ENCODE data around the gene ZBTB11. TPM values are rescaled to one million over a fixed set of nuclear protein-coding genes. Genes with fewer than 3 reads are reported as not detected.
"Not testable (repeated sequence)": the region's sequence is repeated elsewhere in the genome, so short reads cannot be mapped to it uniquely, and the experiment has no call there.

Gene ZBTB11
- total and polyA plus RNA-seq, 2 experiments from 2014 or later: 8.7 to 21.4 TPM

DNA sequence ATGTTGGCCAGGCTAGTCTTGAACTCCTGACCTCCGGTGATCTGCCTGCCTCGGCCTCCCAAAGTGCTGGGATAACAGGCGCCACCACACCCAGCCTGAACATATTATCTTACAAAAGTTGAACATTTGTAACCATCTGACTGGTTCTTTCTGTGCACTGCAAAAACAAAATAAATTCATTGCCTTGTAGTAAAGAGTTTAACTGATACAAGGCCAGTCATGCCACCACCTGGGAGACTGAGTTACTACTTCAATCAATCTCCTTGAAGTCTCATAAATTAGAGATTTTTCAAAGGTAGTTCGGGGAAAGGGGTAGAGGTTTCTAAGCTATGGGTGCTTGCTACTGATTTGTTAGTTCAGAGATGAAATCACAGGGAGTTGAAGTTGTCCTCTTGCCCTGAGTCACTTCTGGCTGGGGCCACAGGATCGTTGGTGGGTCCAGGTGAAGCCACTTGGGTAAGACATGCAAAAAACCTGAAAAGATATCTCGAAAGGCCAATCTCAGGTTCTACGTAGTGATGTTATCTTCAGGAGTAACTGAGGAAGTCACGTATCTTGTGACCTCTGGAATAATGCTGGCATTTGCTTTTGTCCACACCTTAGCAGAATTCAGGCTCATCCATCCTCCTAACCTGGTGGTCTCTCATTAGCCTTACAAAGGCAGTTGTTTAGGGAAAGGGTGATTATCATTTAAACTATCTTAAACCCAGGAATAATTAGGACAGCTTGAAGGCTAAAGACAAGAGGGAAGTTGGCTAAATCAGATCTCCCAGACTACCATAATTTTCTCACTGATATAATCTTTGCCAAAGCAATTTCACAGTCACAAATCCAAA is 33.7 kb downstream of the ZBTB11 start:
- Histone ChIP-seq H3K36me3 (ENCODE audit: low read depth) (no peaks in the 10 kb centered on the region), H3K4me3 (no peak overlapping the region), H3K27ac (no peak overlapping the region), H3K79me2 (ENCODE audit: insufficient read depth) (no peaks in the 10 kb centered on the region), H3F3A (ENCODE audit: insufficient read depth) (peaks cover 22% of the 10 kb centered on the region; the same call in 1 of the 2 replicates), H4K20me1 (ENCODE audit: insufficient read depth) (no peaks in the 10 kb centered on the region), H3K27me3 (replicated peaks; ENCODE audit: insufficient read depth) (no peaks in the 10 kb centered on the region), H3K9me2 (ENCODE audit: insufficient read depth) (no peaks in the 10 kb centered on the region), H3K9me3 (ENCODE audit: low read depth) (no peaks in the 10 kb centered on the region), H3K4me2 (ENCODE audit: unreplicated experiment) (no peak overlapping the region), H3K9ac (no peak overlapping the region), H2AFZ (no peak overlapping the region), H3K4me1 (ENCODE audit: insufficient read depth) (peaks cover 7% of the 10 kb centered on the region)
- WGBS, 2 experiments (ENCODE audit: low coverage in 1 of 2, low lambda C conversion rate in 2 of 2, missing lambda C conversion rate in 2 of 2): 93 to 97% methylated on average over 8 of the region's 8 CpGs
- in situ Hi-C loops (cut with MboI): no loop called here
- TF ChIP-seq EZH2 (IDR thresholded peaks at IDR 0.05; ENCODE audit: insufficient read depth, poor library complexity, severe bottlenecking): no peak
- no peak for DNase-seq

DNA sequence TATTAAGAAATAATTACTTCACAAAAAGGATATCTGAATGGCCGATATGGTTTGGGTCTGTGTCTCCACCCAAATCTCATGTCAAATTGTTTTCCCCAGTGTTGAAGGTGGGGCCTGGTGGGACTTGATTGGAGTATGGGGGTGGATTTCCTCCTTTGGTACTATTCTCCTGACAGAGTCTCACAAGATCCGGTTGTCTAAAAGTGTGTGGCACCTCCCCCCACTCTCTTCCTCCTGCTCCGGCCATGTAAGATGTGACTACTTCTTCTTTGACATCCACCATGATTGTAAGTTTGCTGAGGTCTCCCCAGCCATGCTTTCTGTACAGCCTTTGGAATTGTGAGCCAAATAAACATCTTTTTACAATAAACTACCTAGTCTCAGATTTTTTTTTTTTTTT is 34.5 kb downstream of the ZBTB11 start:
- H3K9me2 ChIP-seq (ENCODE audit: insufficient read depth): no peaks in the 10 kb centered on the region
- 87% methylated on average over 3 of the region's 3 CpGs for WGBS, 2 experiments (ENCODE audit: low coverage in 1 of 2, low lambda C conversion rate in 2 of 2, missing lambda C conversion rate in 2 of 2)
- H2AFZ ChIP-seq: no peak overlapping the region
- H3K27me3 ChIP-seq (replicated peaks; ENCODE audit: insufficient read depth): no peaks in the 10 kb centered on the region
- peaks cover 7% of the 10 kb centered on the region for H3K4me1 ChIP-seq (ENCODE audit: insufficient read depth)
- H3F3A ChIP-seq (ENCODE audit: insufficient read depth): peaks cover 22% of the 10 kb centered on the region; the same call in 1 of the 2 replicates
- no peak overlapping the region for H3K27ac ChIP-seq
- in situ Hi-C loops (cut with MboI): no loop called here
- TF ChIP-seq EZH2 (IDR thresholded peaks at IDR 0.05; ENCODE audit: insufficient read depth, poor library complexity, severe bottlenecking) (no peak), EZH2phosphoT487 (IDR thresholded peaks at IDR 0.05; ENCODE audit: insufficient read depth, low read depth) (no peak)
- no peaks in the 10 kb centered on the region for H4K20me1 ChIP-seq (ENCODE audit: insufficient read depth)
- no peak overlapping the region for H3K4me2 ChIP-seq (ENCODE audit: unreplicated experiment)
- no peaks in the 10 kb centered on the region for H3K36me3 ChIP-seq (ENCODE audit: low read depth)
- H3K4me3 ChIP-seq: no peak overlapping the region
- H3K9me3 ChIP-seq (ENCODE audit: low read depth): no peaks in the 10 kb centered on the region
- H3K9ac ChIP-seq: no peak overlapping the region
- no peaks in the 10 kb centered on the region for H3K79me2 ChIP-seq (ENCODE audit: insufficient read depth)
- DNase-seq: no peak

DNA sequence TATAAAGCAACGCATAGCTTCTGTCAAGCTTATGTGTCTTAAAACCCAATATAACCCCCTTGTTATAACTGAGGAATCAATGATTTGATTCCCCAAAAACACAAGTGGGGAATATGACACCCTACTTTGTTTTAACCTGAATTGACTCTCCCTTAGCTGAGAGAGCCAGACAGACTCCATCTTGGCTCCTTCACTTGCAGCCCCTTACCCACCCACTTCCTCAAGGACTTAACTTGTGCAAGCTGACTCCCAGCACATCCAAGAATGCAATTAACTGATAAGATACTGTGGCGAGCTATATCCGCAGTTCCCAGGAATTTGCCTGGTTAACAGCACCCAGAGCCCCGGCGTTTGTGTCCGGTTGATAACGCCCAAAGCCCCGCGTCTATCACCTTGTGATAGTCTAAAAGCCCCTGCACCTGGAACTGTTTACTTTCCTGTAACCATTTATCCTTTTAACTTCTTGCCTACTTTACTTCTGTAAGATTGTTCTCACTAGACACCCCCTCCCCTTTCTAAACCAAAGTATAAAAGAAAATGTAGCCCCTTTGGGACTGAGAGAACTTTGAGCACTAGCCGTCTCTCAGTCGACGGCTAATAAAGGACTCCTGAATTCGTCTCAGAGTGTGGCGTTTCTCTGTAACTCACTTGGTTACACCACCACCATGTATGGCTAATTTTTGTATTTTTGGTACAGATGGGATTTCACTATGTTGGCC is 35.4 kb downstream of the ZBTB11 start:
- H3K9me2 ChIP-seq (ENCODE audit: insufficient read depth); H3K27ac ChIP-seq; H3K79me2 ChIP-seq (ENCODE audit: insufficient read depth); in situ Hi-C loops (cut with MboI); DNase-seq; H3K36me3 ChIP-seq (ENCODE audit: low read depth); H3K4me1 ChIP-seq (ENCODE audit: insufficient read depth); H3K9me3 ChIP-seq (ENCODE audit: low read depth); H2AFZ ChIP-seq; H3K4me2 ChIP-seq (ENCODE audit: unreplicated experiment); H3K9ac ChIP-seq; H4K20me1 ChIP-seq (ENCODE audit: insufficient read depth); H3K4me3 ChIP-seq; H3K27me3 ChIP-seq (replicated peaks; ENCODE audit: insufficient read depth): not testable (repeated sequence)
- H3F3A ChIP-seq (ENCODE audit: insufficient read depth): peaks cover 22% of the 10 kb centered on the region; the same call in 1 of the 2 replicates
- 86 to 93% methylated on average over 14 of the region's 14 CpGs for WGBS, 2 experiments (ENCODE audit: low coverage in 1 of 2, low lambda C conversion rate in 2 of 2, missing lambda C conversion rate in 2 of 2)

DNA sequence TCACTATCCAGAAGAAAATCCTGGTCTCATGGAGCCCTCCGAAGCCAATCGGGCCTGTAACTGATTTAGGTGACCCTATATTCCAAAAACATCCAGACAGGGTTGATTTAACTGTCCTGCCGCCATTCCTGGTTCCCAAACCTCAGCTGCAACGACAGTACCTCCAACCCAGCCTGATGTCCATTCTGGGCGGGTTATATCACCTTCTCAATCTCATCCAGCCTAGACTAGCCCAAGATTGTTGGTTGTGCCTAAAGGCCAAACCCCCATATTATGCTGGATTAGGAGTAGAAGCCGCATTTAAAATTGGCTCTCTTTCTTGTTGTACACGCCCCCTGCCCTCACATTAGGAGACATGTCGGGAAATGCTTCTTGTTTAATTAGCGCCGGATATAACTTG is 36.7 kb downstream of the ZBTB11 start:
- Histone ChIP-seq H4K20me1 (ENCODE audit: insufficient read depth) (no peaks in the 10 kb centered on the region), H2AFZ (no peak overlapping the region), H3K4me3 (no peak overlapping the region), H3K9me3 (ENCODE audit: low read depth) (no peaks in the 10 kb centered on the region), H3K4me2 (ENCODE audit: unreplicated experiment) (no peak overlapping the region), H3K9ac (no peak overlapping the region), H3F3A (ENCODE audit: insufficient read depth) (peaks cover 22% of the 10 kb centered on the region; the same call in 1 of the 2 replicates), H3K36me3 (ENCODE audit: low read depth) (no peaks in the 10 kb centered on the region), H3K79me2 (ENCODE audit: insufficient read depth) (no peaks in the 10 kb centered on the region), H3K27ac (no peak overlapping the region), H3K4me1 (ENCODE audit: insufficient read depth) (peaks cover 7% of the 10 kb centered on the region), H3K9me2 (ENCODE audit: insufficient read depth) (no peaks in the 10 kb centered on the region), H3K27me3 (replicated peaks; ENCODE audit: insufficient read depth) (no peaks in the 10 kb centered on the region)
- in situ Hi-C loops (cut with MboI): no loop called here
- TF ChIP-seq EZH2phosphoT487 (IDR thresholded peaks at IDR 0.05; ENCODE audit: insufficient read depth, low read depth) (no peak), EZH2 (IDR thresholded peaks at IDR 0.05; ENCODE audit: insufficient read depth, poor library complexity, severe bottlenecking) (no peak)
- 88 to 90% methylated on average over 10 of the region's 10 CpGs for WGBS, 2 experiments (ENCODE audit: low coverage in 1 of 2, low lambda C conversion rate in 2 of 2, missing lambda C conversion rate in 2 of 2)
- DNase-seq: no peak
